H9 (cell line): ENCODE results near the gene MDFIC. TPM values are rescaled to one million over a fixed set of nuclear protein-coding genes. Genes with fewer than 3 reads are reported as not detected.

ENCODE experiments used
- DNase-seq: peaks from one replicate; pipeline ENCODE4 v3.0.0-alpha.2; 2017
- H2AFZ ChIP-seq: one replicate; pipeline ENCODE4 v1.6.1; 2013; ENCODE audit warnings: mild to moderate bottlenecking, low read length, control low read depth, moderate library complexity
- H2AK5ac ChIP-seq: 2 replicates; pipeline ENCODE4 v1.6.1; 2013; ENCODE audit warnings: low read length, control low read depth, mixed read lengths; ENCODE audit not compliant: insufficient read length
- H2BK120ac ChIP-seq: one replicate; pipeline ENCODE4 v1.6.1; 2013; ENCODE audit warnings: low read depth, mild to moderate bottlenecking, low read length, control low read depth, inconsistent platforms; ENCODE audit not compliant: poor library complexity, severe bottlenecking
- H2BK12ac ChIP-seq: 2 replicates; pipeline ENCODE4 v1.6.1; 2013; ENCODE audit warnings: low read length, control low read depth, mixed read lengths, low read depth; ENCODE audit not compliant: insufficient read length
- H2BK15ac ChIP-seq: 2 replicates; pipeline ENCODE4 v1.6.1; 2013; ENCODE audit warnings: low read depth, low read length, control low read depth
- H2BK20ac ChIP-seq: one replicate; pipeline ENCODE4 v1.6.1; 2013; ENCODE audit warnings: low read depth, mild to moderate bottlenecking, low read length, control low read depth, inconsistent platforms; ENCODE audit not compliant: poor library complexity, severe bottlenecking
- H2BK5ac ChIP-seq: 2 replicates; pipeline ENCODE4 v1.6.1; 2013; ENCODE audit warnings: low read length, control low read depth, mixed read lengths; ENCODE audit not compliant: insufficient read length
- H3K14ac ChIP-seq: 2 replicates; pipeline ENCODE4 v1.6.1; 2013; ENCODE audit warnings: low read length, control low read depth; ENCODE audit not compliant: insufficient read depth
- H3K18ac ChIP-seq: 2 replicates; pipeline ENCODE4 v1.6.1; 2013; ENCODE audit warnings: low read depth, mild to moderate bottlenecking, mixed read lengths, low read length, control low read depth; ENCODE audit not compliant: insufficient read length
- H3K23ac ChIP-seq: 2 replicates; pipeline ENCODE4 v1.6.1; 2013; ENCODE audit warnings: low read length, control low read depth, mixed read lengths, low read depth; ENCODE audit not compliant: insufficient read length
- H3K23me2 ChIP-seq: 2 replicates; pipeline ENCODE4 v1.6.1; 2013; ENCODE audit warnings: low read depth, mild to moderate bottlenecking, mixed read lengths, low read length, control low read depth; ENCODE audit not compliant: insufficient read length, poor library complexity, severe bottlenecking
- H3K27ac ChIP-seq: 2 replicates; pipeline ENCODE4 v1.5.1; 2013; ENCODE audit warnings: low read length, control low read depth, mixed read lengths, low read depth; ENCODE audit not compliant: insufficient read length
- H3K27me3 ChIP-seq: 2 replicates; pipeline ENCODE4 v1.6.1; 2013; ENCODE audit warnings: low read length, control low read depth, inconsistent platforms; ENCODE audit not compliant: insufficient read depth
- H3K4ac ChIP-seq: 2 replicates; pipeline ENCODE4 v1.6.1; 2013; ENCODE audit warnings: low read depth, mild to moderate bottlenecking, control low read depth, inconsistent platforms, low read length, moderate library complexity
- H3K4me1 ChIP-seq: 2 replicates; pipeline ENCODE4 v1.6.1; 2013; ENCODE audit warnings: low read length, control low read depth, inconsistent platforms; ENCODE audit not compliant: insufficient read depth
- H3K4me2 ChIP-seq: 2 replicates; pipeline ENCODE4 v1.6.1; 2013; ENCODE audit warnings: low read length, control low read depth, mixed read lengths; ENCODE audit not compliant: insufficient read length, insufficient read depth
- H3K56ac ChIP-seq: 2 replicates; pipeline ENCODE4 v1.6.1; 2013; ENCODE audit warnings: low read depth, mild to moderate bottlenecking, mixed read lengths, low read length, control low read depth; ENCODE audit not compliant: insufficient read length
- H3K79me1 ChIP-seq: 2 replicates; pipeline ENCODE4 v1.6.1; 2013; ENCODE audit warnings: low read depth, mild to moderate bottlenecking, moderate library complexity, low read length, control low read depth, inconsistent platforms; ENCODE audit not compliant: insufficient read depth, poor library complexity, severe bottlenecking
- H3K79me2 ChIP-seq: 2 replicates; pipeline ENCODE4 v1.6.1; 2013; ENCODE audit warnings: low read length, control low read depth, inconsistent platforms; ENCODE audit not compliant: insufficient read depth
- H3K9ac ChIP-seq: 2 replicates; pipeline ENCODE4 v1.6.1; 2013; ENCODE audit warnings: low read length, control low read depth, mixed read lengths; ENCODE audit not compliant: insufficient read length; ENCODE audit errors: extremely low read depth
- H3K9me3 ChIP-seq: one replicate; pipeline ENCODE4 v1.6.1; 2013; ENCODE audit warnings: low read depth, low read length, inconsistent platforms; ENCODE audit not compliant: control insufficient read depth
- H3T11ph ChIP-seq: one replicate; pipeline ENCODE4 v1.6.1; 2013; ENCODE audit warnings: mild to moderate bottlenecking, low read length, control low read depth, inconsistent platforms
- H4K20me1 ChIP-seq: one replicate; pipeline ENCODE4 v1.6.1; 2013; ENCODE audit not compliant: control insufficient read depth, insufficient read length, insufficient read depth
- H4K5ac ChIP-seq: 2 replicates; pipeline ENCODE4 v1.6.1; 2013; ENCODE audit warnings: low read depth, mild to moderate bottlenecking, mixed read lengths, low read length, control low read depth; ENCODE audit not compliant: insufficient read length
- H4K8ac ChIP-seq: replicated peaks from 2 replicates; pipeline ENCODE4 v1.6.1; 2013; ENCODE audit warnings: low read length, control low read depth, mixed read lengths, low read depth; ENCODE audit not compliant: insufficient read length
- H4K91ac ChIP-seq: 2 replicates; pipeline ENCODE4 v1.6.1; 2013; ENCODE audit warnings: low read depth, mild to moderate bottlenecking, moderate library complexity, mixed read lengths, low read length, control low read depth; ENCODE audit not compliant: insufficient read length
- H3K27ac Mint-ChIP-seq, 3 experiments: 2 replicates in 2 of 3; 3 replicates in 1 of 3; pipeline ENCODE4 v1.8.0; 2020 to 2021; ENCODE audit warnings: mixed read lengths in 3 of 3, mild to moderate bottlenecking in 1 of 3, moderate library complexity in 1 of 3
- H3K27me3 Mint-ChIP-seq: 2 replicates; pipeline ENCODE4 v1.8.0; 2021; ENCODE audit warnings: low read depth, mild to moderate bottlenecking, moderate library complexity, mixed read lengths
- H3K36me3 Mint-ChIP-seq, 3 experiments: 2 replicates in 2 of 3; 3 replicates in 1 of 3; pipeline ENCODE4 v1.8.0; 2020 to 2021; ENCODE audit warnings: low read depth in 3 of 3, mixed read lengths in 3 of 3; ENCODE audit not compliant: insufficient read depth in 1 of 3
- H3K4me1 Mint-ChIP-seq, 2 experiments: 2 replicates each; pipeline ENCODE4 v1.8.0; 2020; ENCODE audit warnings: mixed read lengths in 2 of 2
- H3K4me3 Mint-ChIP-seq, 2 experiments: 2 replicates in 1 of 2; 3 replicates in 1 of 2; pipeline ENCODE4 v1.8.0; 2020 to 2021; ENCODE audit warnings: mild to moderate bottlenecking in 2 of 2, mixed read lengths in 2 of 2, moderate library complexity in 1 of 2
- H3K9me3 Mint-ChIP-seq, 2 experiments: 2 replicates in 1 of 2; 3 replicates in 1 of 2; pipeline ENCODE4 v1.8.0; 2020; ENCODE audit warnings: mild to moderate bottlenecking in 2 of 2, mixed read lengths in 2 of 2, moderate library complexity in 1 of 2
- CTCF ChIP-seq: fragments of 200-600 bp; sonication (generic); conservative IDR thresholded peaks from 3 replicates; pipeline ENCODE4 v1.8.0; 2021; ENCODE audit warnings: antibody characterized with exemption, mild to moderate bottlenecking
- WGBS: extraction: QIAGEN DNeasy Blood & Tissue Kit; methylation state at CpG from one replicate; pipeline ENCODE4 v1.1.7; 2013; ENCODE audit warnings: missing lambda C conversion rate, low lambda C conversion rate, mixed read lengths; ENCODE audit not compliant: insufficient read length; ENCODE audit errors: extremely low coverage; 5-methylcytosine and 5-hydroxymethylcytosine counted together
- total RNA-seq: library from RNA; stranded (reverse); gene quantifications from 2 replicates; pipeline ENCODE4 v1.2.1, GENCODE V29; 2021

MDFIC gene
- total RNA-seq, 1 experiment from 2014 or later = 2.0 TPM

GRCh38 chr7:114962441-114962840 lies 40.5 kb downstream of the MDFIC start:
- TF ChIP-seq CTCF = no peak
- H3K4me2 ChIP-seq = no peak overlapping the region
- no peaks in the 10 kb centered on the region for H3K9me3 ChIP-seq
- no peaks in the 10 kb centered on the region for H3K79me2 ChIP-seq
- no peak overlapping the region for H3K9ac ChIP-seq
- H3T11ph ChIP-seq = no peak overlapping the region
- no peaks in the 10 kb centered on the region for H4K20me1 ChIP-seq
- H3K23me2 ChIP-seq = no peaks in the 10 kb centered on the region
- no peak overlapping the region for H3K18ac ChIP-seq
- H3K27ac ChIP-seq = no peak overlapping the region
- no peaks in the 10 kb centered on the region for H3K27me3 ChIP-seq
- H4K5ac ChIP-seq = no peak overlapping the region
- Mint-ChIP-seq H3K27me3 (no peaks in the 10 kb centered on the region), H3K36me3 (no peaks in the 10 kb centered on the region), H3K4me3 (no peak overlapping the region), H3K27ac (no peak overlapping the region), H3K9me3 (no peaks in the 10 kb centered on the region), H3K4me1 (peaks cover 5% of the 10 kb centered on the region in 2 experiments; a peak in 3 of 4 replicates)
- no peak overlapping the region for H2AK5ac ChIP-seq
- no peak overlapping the region for H3K4ac ChIP-seq
- H2BK5ac ChIP-seq = no peak overlapping the region
- no peak overlapping the region for H2BK20ac ChIP-seq
- H2BK120ac ChIP-seq = no peak overlapping the region
- no peak overlapping the region for H3K14ac ChIP-seq
- H3K23ac ChIP-seq = no peak overlapping the region
- no peak overlapping the region for H2AFZ ChIP-seq
- no peak overlapping the region for H4K91ac ChIP-seq
- H4K8ac ChIP-seq = no peak overlapping the region
- no peak overlapping the region for H2BK15ac ChIP-seq
- no peak overlapping the region for H3K56ac ChIP-seq
- H3K79me1 ChIP-seq = no peaks in the 10 kb centered on the region
- H3K4me1 ChIP-seq = no peaks in the 10 kb centered on the region
- no peak for DNase-seq
- H2BK12ac ChIP-seq = no peak overlapping the region
- no CpG with 5 or more reads among the region's 3 CpGs for WGBS
